Measurements from ENCODE around the gene PGLYRP2. TPM values are rescaled to one million over a fixed set of nuclear protein-coding genes. Genes with fewer than 3 reads are reported as not detected.

The PGLYRP2 gene
- polyA plus RNA-seq, 1 donor from 2014 or later = not detected

- TF ChIP-seq SMC3 (conservative IDR thresholded peaks at IDR 0.05; ENCODE audit: poor library complexity) (no peak), EZH2 (IDR thresholded peaks at IDR 0.05; ENCODE audit: borderline replicate concordance, insufficient read depth, low read length, poor library complexity, severe bottlenecking) (no peak), POLR2AphosphoS5 (IDR thresholded peaks at IDR 0.05) (no peak), RAD21 (conservative IDR thresholded peaks at IDR 0.05) (no peak), TAF1 (IDR thresholded peaks at IDR 0.05; ENCODE audit: low read depth) (no peak), REST (IDR thresholded peaks at IDR 0.05; ENCODE audit: borderline replicate concordance) (no peak), EP300 (conservative IDR thresholded peaks at IDR 0.05; ENCODE audit: poor library complexity, severe bottlenecking) (no peak), CTCF (IDR thresholded peaks at IDR 0.05; ENCODE audit: poor library complexity, severe bottlenecking) (no peak), MXI1 (conservative IDR thresholded peaks at IDR 0.05; ENCODE audit: poor library complexity, severe bottlenecking) (no peak)
- peaks cover 20% of the 10 kb centered on the region for H3K36me3 ChIP-seq (ENCODE audit: insufficient read depth, low read length)
Measured at GRCh38 chr19:15425321-15425950, 53.9 kb downstream of the PGLYRP2 start.

GRCh38 chr19:15424692-15425272 lies 54.5 kb downstream of the PGLYRP2 start:
- H3K9me3 ChIP-seq (ENCODE audit: low read length) = no peaks in the 10 kb centered on the region
- H3K4me3 ChIP-seq (ENCODE audit: low read length) = no peak overlapping the region
- H3K9ac ChIP-seq (ENCODE audit: low read length) = no peak overlapping the region
- H3F3A ChIP-seq (ENCODE audit: insufficient read depth, low read length, poor library complexity, severe bottlenecking) = no peaks in the 10 kb centered on the region
- H3K4me2 ChIP-seq (ENCODE audit: low read length) = no peak overlapping the region
- H3K36me3 ChIP-seq (ENCODE audit: insufficient read depth, low read length) = peaks cover 20% of the 10 kb centered on the region
- H4K20me1 ChIP-seq (ENCODE audit: insufficient read depth) = no peaks in the 10 kb centered on the region
- H3K9me2 ChIP-seq (ENCODE audit: insufficient read depth, low read length) = no peaks in the 10 kb centered on the region
- H2AFZ ChIP-seq (ENCODE audit: low read depth, low read length) = no peak overlapping the region
- no peaks in the 10 kb centered on the region for H3K27me3 ChIP-seq (ENCODE audit: insufficient read depth, low read depth, low read length)
- H3K27ac ChIP-seq (ENCODE audit: low read length) = no peak overlapping the region
- no peak for TF ChIP-seq EZH2 (IDR thresholded peaks at IDR 0.05; ENCODE audit: borderline replicate concordance, insufficient read depth, low read length, poor library complexity, severe bottlenecking)
- TF ChIP-seq SMC3 (conservative IDR thresholded peaks at IDR 0.05; ENCODE audit: poor library complexity) = no peak
- no peak for TF ChIP-seq REST (IDR thresholded peaks at IDR 0.05; ENCODE audit: borderline replicate concordance)
- H3K79me2 ChIP-seq (replicated peaks; ENCODE audit: insufficient read depth, low read length) = peaks cover 1% of the 10 kb centered on the region

More at GRCh38 chr19:15425321-15425950, 53.9 kb downstream of the PGLYRP2 start:
- Histone ChIP-seq H3K27me3 (ENCODE audit: insufficient read depth, low read depth, low read length) (no peaks in the 10 kb centered on the region), H3K4me2 (ENCODE audit: low read length) (no peak overlapping the region), H3K9me2 (ENCODE audit: insufficient read depth, low read length) (no peaks in the 10 kb centered on the region), H2AFZ (ENCODE audit: low read depth, low read length) (no peak overlapping the region), H3K9ac (ENCODE audit: low read length) (no peak overlapping the region), H3K9me3 (ENCODE audit: low read length) (no peaks in the 10 kb centered on the region), H3F3A (ENCODE audit: insufficient read depth, low read length, poor library complexity, severe bottlenecking) (no peaks in the 10 kb centered on the region), H4K20me1 (ENCODE audit: insufficient read depth) (no peaks in the 10 kb centered on the region), H3K79me2 (replicated peaks; ENCODE audit: insufficient read depth, low read length) (peaks cover 8% of the 10 kb centered on the region), H3K4me3 (ENCODE audit: low read length) (no peak overlapping the region), H3K27ac (ENCODE audit: low read length) (no peak overlapping the region)
